ENCODE data around the gene ZNF423. TPM values are rescaled to one million over a fixed set of nuclear protein-coding genes. Genes with fewer than 3 reads are reported as not detected.

The ZNF423 gene
- total RNA-seq, 1 experiment from 2014 or later = not detected

GRCh38 chr16:49523435-49524159 lies 332.3 kb downstream of the ZNF423 start:
- Mint-ChIP-seq H3K27me3 (ENCODE audit: unreplicated experiment) (peaks cover 86% of the 10 kb centered on the region), H3K4me3 (ENCODE audit: low read depth, unreplicated experiment) (no peak overlapping the region), H3K4me1 (ENCODE audit: low read depth, unreplicated experiment) (no peaks in the 10 kb centered on the region), H3K27ac (ENCODE audit: unreplicated experiment) (no peak overlapping the region), H3K36me3 (ENCODE audit: insufficient read depth, unreplicated experiment) (no peaks in the 10 kb centered on the region), H3K9me3 (ENCODE audit: low read depth, unreplicated experiment) (no peaks in the 10 kb centered on the region)
- CTCF ChIA-PET = interaction anchor here (0.6 to 1.4 kb wide), 3 partner anchors 11 to 1229 kb away, joined by 3 to 4 read pairs (median 3); no protein-coding TSS in a partner anchor
- intact Hi-C loops (cut with micrococcal nuclease; ENCODE audit: unreplicated experiment) = no loop called here
- no peak for DNase-seq
- no peak for TF ChIP-seq CTCF (IDR thresholded peaks at IDR 0.05; ENCODE audit: unreplicated experiment)
- no TSS peak for BruUV-seq (replicated peaks)

- Mint-ChIP-seq H3K9me3 (ENCODE audit: low read depth, unreplicated experiment) (no peaks in the 10 kb centered on the region), H3K4me1 (ENCODE audit: low read depth, unreplicated experiment) (no peaks in the 10 kb centered on the region), H3K27ac (ENCODE audit: unreplicated experiment) (no peak overlapping the region), H3K27me3 (ENCODE audit: unreplicated experiment) (peaks cover 86% of the 10 kb centered on the region), H3K36me3 (ENCODE audit: insufficient read depth, unreplicated experiment) (no peaks in the 10 kb centered on the region), H3K4me3 (ENCODE audit: low read depth, unreplicated experiment) (no peak overlapping the region)
- DNase-seq = no peak
- no peak for TF ChIP-seq CTCF (IDR thresholded peaks at IDR 0.05; ENCODE audit: unreplicated experiment)
- intact Hi-C loops (cut with micrococcal nuclease; ENCODE audit: unreplicated experiment) = no loop called here
- no TSS peak for BruUV-seq (replicated peaks)
- CTCF ChIA-PET = no interaction called here
Observed at GRCh38 chr16:49521734-49522325, 334.1 kb downstream of the ZNF423 start.

- no peaks in the 10 kb centered on the region for H3K4me1 Mint-ChIP-seq (ENCODE audit: low read depth, unreplicated experiment)
- H3K27me3 Mint-ChIP-seq (ENCODE audit: unreplicated experiment) = peaks cover 86% of the 10 kb centered on the region
- no peak for TF ChIP-seq CTCF (IDR thresholded peaks at IDR 0.05; ENCODE audit: unreplicated experiment)
- no peak overlapping the region for H3K27ac Mint-ChIP-seq (ENCODE audit: unreplicated experiment)
- no TSS peak for BruUV-seq (replicated peaks)
- no peak overlapping the region for H3K4me3 Mint-ChIP-seq (ENCODE audit: low read depth, unreplicated experiment)
- CTCF ChIA-PET = no interaction called here
- intact Hi-C loops (cut with micrococcal nuclease; ENCODE audit: unreplicated experiment) = no loop called here
- no peaks in the 10 kb centered on the region for H3K9me3 Mint-ChIP-seq (ENCODE audit: low read depth, unreplicated experiment)
- DNase-seq = no peak
- no peaks in the 10 kb centered on the region for H3K36me3 Mint-ChIP-seq (ENCODE audit: insufficient read depth, unreplicated experiment)
Observed at GRCh38 chr16:49520492-49521038, 335.3 kb downstream of the ZNF423 start.

- CTCF ChIA-PET = no interaction called here
- Mint-ChIP-seq H3K27me3 (ENCODE audit: unreplicated experiment) (peaks cover 86% of the 10 kb centered on the region), H3K27ac (ENCODE audit: unreplicated experiment) (no peak overlapping the region), H3K36me3 (ENCODE audit: insufficient read depth, unreplicated experiment) (no peaks in the 10 kb centered on the region), H3K9me3 (ENCODE audit: low read depth, unreplicated experiment) (no peaks in the 10 kb centered on the region), H3K4me3 (ENCODE audit: low read depth, unreplicated experiment) (no peak overlapping the region), H3K4me1 (ENCODE audit: low read depth, unreplicated experiment) (no peaks in the 10 kb centered on the region)
- intact Hi-C loops (cut with micrococcal nuclease; ENCODE audit: unreplicated experiment) = no loop called here
- BruUV-seq (replicated peaks) = no TSS peak
- DNase-seq = no peak
- TF ChIP-seq CTCF (IDR thresholded peaks at IDR 0.05; ENCODE audit: unreplicated experiment) = no peak
Observed at GRCh38 chr16:49519741-49520140, 336.2 kb downstream of the ZNF423 start.

Measured in Calu3 (cell line).